NT2/D1 (cell line): Measurements from ENCODE around the gene OR56A5.

ENCODE experiments used
- SUZ12 ChIP-seq: IDR thresholded peaks from 2 replicates; pipeline ENCODE4 v1.6.1; 2011; ENCODE audit not compliant: insufficient read length, insufficient read depth; ENCODE audit errors: extremely low read depth
- YY1 ChIP-seq: IDR thresholded peaks from 2 replicates; pipeline ENCODE4 v1.6.1; 2011; ENCODE audit not compliant: insufficient read length, insufficient read depth
- ZNF274 ChIP-seq: IDR thresholded peaks from 2 replicates; pipeline ENCODE4 v1.6.1; 2011; ENCODE audit warnings: mild to moderate bottlenecking, low read depth, low read length

DNA sequence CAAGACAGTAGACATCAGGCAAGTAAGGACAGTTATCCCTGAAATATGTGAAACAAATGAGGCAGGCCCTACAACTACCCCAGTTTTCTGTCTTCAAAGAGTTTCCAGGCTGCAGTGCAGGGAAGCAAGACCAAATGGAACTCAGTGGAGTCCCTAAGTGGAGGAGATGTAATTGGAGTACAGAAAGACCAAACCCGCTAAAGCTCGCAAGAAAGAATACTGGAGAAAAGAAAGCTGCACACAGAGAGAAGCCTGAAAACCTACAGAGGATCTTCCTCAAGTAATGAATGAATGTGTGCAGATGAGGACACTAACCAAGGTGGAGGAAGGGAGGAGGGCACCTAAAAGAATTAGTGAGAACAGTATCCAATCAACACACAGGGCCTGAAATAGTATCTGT lies 27.5 kb downstream of the OR56A5 start:
- TF ChIP-seq YY1 (no peak), SUZ12 (no peak), ZNF274 (no peak)
